K562 treated with DMSO at 1 percent for 24 hours (cell line): ENCODE results near the gene MACROH2A1. TPM values are rescaled to one million over a fixed set of nuclear protein-coding genes. Genes with fewer than 3 reads are reported as not detected.

Experiments
- total RNA-seq: library from RNA; unstranded; fragments of 300-600 nt; gene quantifications from 2 replicates; pipeline ENCODE4 v1.2.3, GENCODE V29; 2022; ENCODE audit warnings: low read depth; ENCODE audit not compliant: insufficient read depth

The MACROH2A1 gene
- 200 and 203 TPM in 2 replicates for total RNA-seq

DNA sequence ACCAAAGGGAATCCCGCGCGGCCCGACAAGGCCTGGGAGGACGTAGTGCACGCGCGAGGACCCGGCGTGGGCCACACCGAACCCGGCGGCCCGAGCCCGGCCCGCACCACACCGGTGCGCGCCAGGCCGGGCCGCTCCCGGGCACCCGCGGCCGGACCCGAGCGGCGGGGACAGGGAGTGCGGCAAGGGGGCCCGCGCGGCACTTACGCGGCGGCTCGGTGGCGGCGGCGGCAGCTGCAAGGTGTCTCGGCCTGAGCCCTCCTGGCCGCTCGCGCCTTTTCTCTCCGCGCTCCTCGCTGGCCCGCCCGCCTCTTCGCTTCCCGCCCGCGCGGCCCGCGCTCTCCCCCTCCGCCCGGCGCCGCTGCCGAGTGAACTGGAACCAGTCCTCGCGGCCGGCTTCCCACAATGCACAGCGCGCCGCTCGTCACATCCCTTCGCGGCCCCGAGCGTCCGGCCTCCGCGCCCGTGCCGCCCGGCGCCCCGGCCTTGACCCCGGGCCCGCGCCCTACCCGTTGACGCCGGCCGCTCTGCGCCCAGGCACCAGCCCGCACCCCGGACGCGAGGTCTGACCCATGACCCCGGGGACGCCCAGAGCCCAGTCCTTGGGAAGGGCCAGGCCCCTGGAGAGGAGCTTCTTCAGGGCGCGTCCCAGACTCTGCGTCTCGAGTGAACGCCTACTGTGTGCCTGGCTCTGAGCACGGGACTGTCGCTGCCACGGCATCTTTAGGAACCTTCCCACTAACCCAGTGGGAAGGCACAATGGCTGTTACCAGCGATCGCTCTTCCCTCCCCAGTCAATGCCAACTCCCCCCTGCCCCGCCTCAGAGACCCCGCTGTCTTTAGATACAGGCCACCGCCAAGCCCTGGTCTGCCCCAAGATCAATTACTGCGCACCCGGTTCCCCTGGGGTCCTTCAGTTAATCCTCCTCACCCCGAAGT is at the start of gene MACROH2A1:
MACROH2A1 (minus strand) TSS at position 377 of the 939 bp plus-strand sequence. CDS start 10,138 bp downstream, outside the sequence.

DNA sequence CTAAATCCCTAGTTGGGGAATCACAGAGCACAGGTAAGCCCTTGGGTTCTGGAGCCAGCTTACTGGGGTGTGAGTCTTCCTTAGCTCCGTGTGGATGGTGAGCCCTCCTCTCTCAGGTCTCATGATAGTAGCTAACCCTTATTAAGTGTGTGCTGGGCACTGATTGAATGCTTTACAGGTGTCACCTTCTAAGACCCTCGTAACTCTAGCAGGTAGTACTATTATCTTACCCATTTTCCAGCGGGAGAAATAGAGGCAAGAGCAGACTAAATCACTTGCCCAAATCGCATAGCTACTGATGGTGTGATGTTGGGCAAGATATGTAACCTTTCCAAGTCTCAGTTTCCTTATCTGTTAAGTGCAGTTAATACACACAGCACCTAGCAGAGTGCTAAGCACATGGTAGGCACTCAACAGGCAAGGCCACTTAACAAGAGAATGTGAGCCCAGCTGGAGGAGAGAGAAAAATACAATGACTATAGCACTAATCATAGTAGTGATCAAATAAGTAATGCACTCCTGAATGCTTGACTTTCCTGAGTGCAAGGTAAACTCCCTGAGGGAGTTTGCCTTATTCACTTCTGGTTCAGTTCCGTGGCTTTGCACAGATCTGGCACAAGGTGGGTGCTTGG is 48.4 kb upstream of the MACROH2A1 start, which contains the start of gene DCANP1:
DCANP1 (minus strand) TSS at position 51 of the 632 bp plus-strand sequence. CDS start 240 bp downstream, outside the sequence.

Other genes with a start within 250 kb of the MACROH2A1 start
- gene DCANP1, start 48.1 kb upstream of the MACROH2A1 start, total RNA-seq: not detected in 2 replicates
- not detected in 2 replicates for gene TIFAB, start 53.1 kb upstream of the MACROH2A1 start, total RNA-seq
- not detected in 2 replicates for gene NEUROG1, start 136.7 kb upstream of the MACROH2A1 start, total RNA-seq
- not detected in 2 replicates for gene CXCL14, start 179.8 kb upstream of the MACROH2A1 start, total RNA-seq